ENCODE measurements around the gene INO80C.

The INO80C gene

GRCh38 chr18:35513181-35513936, 15.6 kb upstream of the INO80C start:
- DNase-seq (ENCODE audit: low read depth in 2 of 2): no peak

GRCh38 chr18:35512761-35513160, 15.0 kb upstream of the INO80C start:
- DNase-seq (ENCODE audit: low read depth in 2 of 2): no peak

- no peak for DNase-seq (ENCODE audit: low read depth in 2 of 2)
These were observed 14.1 kb upstream of the INO80C start for GRCh38 chr18:35511833-35512232.

GRCh38 chr18:35511428-35511827, 13.7 kb upstream of the INO80C start:
- no peak for DNase-seq (ENCODE audit: low read depth in 2 of 2)

GRCh38 chr18:35510076-35510651, 12.4 kb upstream of the INO80C start:
- DNase-seq (ENCODE audit: low read depth in 2 of 2): no peak

GRCh38 chr18:35508746-35509338, 11.1 kb upstream of the INO80C start:
- no peak for DNase-seq (ENCODE audit: low read depth in 2 of 2)

- DNase-seq (ENCODE audit: low read depth in 2 of 2): no peak
These were observed 10.3 kb upstream of the INO80C start for GRCh38 chr18:35508030-35508429.

- DNase-seq (ENCODE audit: low read depth in 2 of 2): no peak
These were observed 9.9 kb upstream of the INO80C start for GRCh38 chr18:35507623-35508022.

- DNase-seq (ENCODE audit: low read depth in 2 of 2): no peak
These were observed 9.4 kb upstream of the INO80C start for GRCh38 chr18:35507192-35507591.

GRCh38 chr18:35506024-35506712, 8.4 kb upstream of the INO80C start:
- no peak for DNase-seq (ENCODE audit: low read depth in 2 of 2)

GRCh38 chr18:35504996-35505395, 7.2 kb upstream of the INO80C start:
- no peak for DNase-seq (ENCODE audit: low read depth in 2 of 2)

- DNase-seq (ENCODE audit: low read depth in 2 of 2): no peak
These were observed 4.3 kb upstream of the INO80C start for GRCh38 chr18:35502052-35502451.

GRCh38 chr18:35501369-35501768, 3.6 kb upstream of the INO80C start:
- no peak for DNase-seq (ENCODE audit: low read depth in 2 of 2)

- no peak for DNase-seq (ENCODE audit: low read depth in 2 of 2)
These were observed 2.4 kb upstream of the INO80C start for GRCh38 chr18:35500113-35500512.

GRCh38 chr18:35497027-35497369, 762 bp downstream of the INO80C start:
- no peak for DNase-seq (ENCODE audit: low read depth in 2 of 2)

GRCh38 chr18:35495536-35496314, 2.0 kb downstream of the INO80C start:
- DNase-seq (ENCODE audit: low read depth in 2 of 2): no peak

GRCh38 chr18:35494251-35495220, 3.2 kb downstream of the INO80C start:
- DNase-seq (ENCODE audit: low read depth in 2 of 2): no peak

GRCh38 chr18:35491700-35492077, 6.1 kb downstream of the INO80C start:
- no peak for DNase-seq (ENCODE audit: low read depth in 2 of 2)

GRCh38 chr18:35490894-35491699, 6.7 kb downstream of the INO80C start:
- no peak for DNase-seq (ENCODE audit: low read depth in 2 of 2)

GRCh38 chr18:35489913-35490490, 7.8 kb downstream of the INO80C start:
- DNase-seq (ENCODE audit: low read depth in 2 of 2): no peak
